GM12873 (cell line): ENCODE measurements around the gene CKAP2L.

Experiments used
- CTCF ChIP-seq: IDR thresholded peaks from 2 replicates; pipeline ENCODE4 v1.5.1; 2012; ENCODE audit warnings: low read depth, mild to moderate bottlenecking, moderate library complexity, low read length, control low read depth; ENCODE audit not compliant: insufficient read depth; ENCODE audit errors: missing control alignments

The CKAP2L gene

GRCh38 chr2:112724591-112725525, 39.6 kb downstream of the CKAP2L start:
- TF ChIP-seq CTCF = peak; percentile 63

DNA sequence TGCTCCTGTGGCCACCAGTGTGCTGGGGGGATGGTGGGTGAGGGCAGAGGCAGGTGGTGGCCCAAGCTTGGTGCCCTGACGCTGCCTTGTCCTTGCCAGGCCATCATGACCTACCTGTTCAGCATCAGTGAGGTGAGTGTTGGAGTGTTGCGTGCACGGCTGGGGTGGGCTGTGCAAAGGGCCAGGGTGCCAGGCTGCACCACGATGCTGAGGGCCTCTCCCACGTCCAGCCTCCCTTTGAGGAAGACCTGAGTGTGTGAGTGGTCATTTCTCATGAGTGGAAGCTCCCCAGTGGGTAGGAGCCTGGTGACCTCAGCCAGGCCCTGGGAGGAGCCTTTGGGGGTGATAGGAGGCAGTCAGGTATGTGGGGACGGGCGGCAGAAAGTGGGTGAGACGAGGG, 40.4 kb downstream of the CKAP2L start:
- TF ChIP-seq CTCF = no peak

GRCh38 chr2:112723547-112723940, 40.9 kb downstream of the CKAP2L start:
- TF ChIP-seq CTCF = no peak

DNA sequence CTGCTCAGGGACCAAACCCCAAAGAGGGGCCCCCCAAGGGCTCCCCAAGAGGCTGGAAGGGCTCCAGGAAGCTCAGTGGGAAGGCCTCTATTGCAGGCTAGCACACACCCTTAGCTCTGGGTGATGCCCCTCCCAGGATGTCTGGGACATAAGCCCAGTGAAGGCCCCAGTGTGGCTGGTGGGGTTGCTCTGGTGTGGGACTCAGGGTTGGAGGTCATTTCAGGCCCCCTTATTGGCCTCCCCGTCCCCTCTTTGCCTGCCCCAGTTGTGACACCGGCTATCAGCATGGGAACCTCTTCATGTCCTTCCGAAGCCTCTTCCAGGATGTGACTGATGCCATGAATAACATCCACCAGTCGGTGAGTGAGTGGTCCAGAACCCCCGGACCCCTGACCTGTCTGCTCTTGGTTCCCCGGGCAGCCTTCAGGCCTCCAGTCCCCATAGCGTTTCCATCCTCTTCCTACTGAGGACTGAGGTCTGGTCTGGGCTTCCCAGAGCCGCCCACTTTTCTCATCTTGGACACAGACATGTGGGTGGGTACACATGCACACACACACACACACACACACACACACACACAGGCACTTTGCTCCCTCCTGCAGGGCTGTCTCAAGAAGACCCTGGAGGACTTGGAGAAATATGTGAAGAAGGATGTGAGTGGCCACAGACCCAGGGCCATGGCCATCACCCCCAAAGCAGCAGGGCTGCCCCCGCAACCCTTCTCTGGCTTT, 41.4 kb downstream of the CKAP2L start:
- no peak for TF ChIP-seq CTCF

DNA sequence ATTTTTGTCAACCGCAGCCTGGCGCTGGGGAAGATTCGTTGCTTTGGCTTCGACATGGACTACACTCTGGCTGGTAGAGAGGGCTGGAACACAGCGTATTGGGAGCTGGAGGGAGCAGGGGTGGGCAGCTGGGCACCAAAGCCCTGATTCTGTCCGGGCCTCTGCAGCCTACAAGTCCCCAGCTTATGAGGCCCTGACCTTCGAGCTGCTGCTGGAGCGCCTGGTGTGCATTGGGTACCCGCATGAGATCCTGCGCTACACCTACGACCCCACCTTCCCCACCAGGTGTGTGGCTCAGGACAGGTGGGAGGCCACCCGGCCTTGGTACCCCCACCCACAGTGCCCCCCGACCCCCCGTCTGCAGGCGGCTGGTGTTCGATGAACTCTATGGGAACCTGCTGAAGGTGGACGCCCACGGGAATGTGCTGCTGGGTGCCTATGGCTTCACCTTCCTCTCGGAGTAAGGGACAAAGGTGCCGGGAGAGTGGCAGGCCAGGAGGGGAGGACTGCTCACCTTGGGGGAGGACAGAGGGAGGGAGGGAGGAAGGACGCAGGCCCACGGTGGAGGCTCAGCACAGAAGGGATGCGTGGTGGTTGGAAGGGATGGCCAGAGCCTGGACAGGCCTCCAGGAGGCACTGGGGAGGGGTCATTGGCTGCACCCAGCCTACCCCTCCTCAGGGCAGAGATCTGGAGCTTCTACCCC, 42.4 kb downstream of the CKAP2L start:
- no peak for TF ChIP-seq CTCF

GRCh38 chr2:112720785-112721184, 43.6 kb downstream of the CKAP2L start, which contains the start of gene NT5DC4:
NT5DC4 (plus strand) TSS chr2:112721020; CDS start chr2:112721080, 60 bp downstream.
- TF ChIP-seq CTCF = no peak
